GM23338 (cell line): ENCODE data around the gene RPS6KC1. TPM values are rescaled to one million over a fixed set of nuclear protein-coding genes. Genes with fewer than 3 reads are reported as not detected.

Source experiments
- ATAC-seq: fragments of 200-7000 bp; cut with Tn5 transposase; 3 replicates; pipeline ENCODE4 v1.9.1; 2020
- DNase-seq: peaks from one replicate; pipeline ENCODE4 v3.0.0-alpha.2; 2015; ENCODE audit warnings: low spot score
- H2AFZ ChIP-seq: fragments of 200-600 bp; sonication (generic); 2 replicates; pipeline ENCODE4 v1.8.0; 2016; ENCODE audit warnings: antibody characterized with exemption, mild to moderate bottlenecking, moderate library complexity
- H3F3A ChIP-seq: fragments of 200-600 bp; sonication (generic); replicated peaks from 2 replicates; pipeline ENCODE4 v1.8.0; 2017; ENCODE audit warnings: antibody characterized with exemption, mixed run types, low read depth
- H3K27ac ChIP-seq: fragments of 200-600 bp; sonication (generic); 2 replicates; pipeline ENCODE4 v1.6.1; 2016; ENCODE audit warnings: low read depth
- H3K27me3 ChIP-seq: fragments of 200-600 bp; sonication (generic); 2 replicates; pipeline ENCODE4 v1.8.0; 2016; ENCODE audit warnings: mild to moderate bottlenecking, mixed run types, moderate library complexity; ENCODE audit not compliant: insufficient read depth
- H3K36me3 ChIP-seq: fragments of 200-600 bp; sonication (generic); 2 replicates; pipeline ENCODE4 v1.8.0; 2016; ENCODE audit warnings: mild to moderate bottlenecking; ENCODE audit not compliant: insufficient read depth
- H3K4me1 ChIP-seq: fragments of 200-600 bp; sonication (generic); 2 replicates; pipeline ENCODE4 v1.8.0; 2016; ENCODE audit warnings: mild to moderate bottlenecking, moderate library complexity; ENCODE audit not compliant: insufficient read depth
- H3K4me2 ChIP-seq: fragments of 200-600 bp; sonication (generic); 2 replicates; pipeline ENCODE4 v1.7.1; 2017; ENCODE audit warnings: mixed run types
- H3K4me3 ChIP-seq: fragments of 200-600 bp; sonication (generic); 2 replicates; pipeline ENCODE4 v1.6.1; 2016; ENCODE audit warnings: mixed run types
- H3K79me2 ChIP-seq: fragments of 200-600 bp; sonication (generic); replicated peaks from 2 replicates; pipeline ENCODE4 v1.8.0; 2017; ENCODE audit warnings: mild to moderate bottlenecking; ENCODE audit not compliant: insufficient read depth
- H3K9me2 ChIP-seq: fragments of 200-600 bp; sonication (generic); 2 replicates; pipeline ENCODE4 v1.8.0; 2017; ENCODE audit not compliant: insufficient read depth
- H4K20me1 ChIP-seq: fragments of 200-600 bp; sonication (generic); replicated peaks from 2 replicates; pipeline ENCODE4 v1.8.0; 2017; ENCODE audit warnings: mild to moderate bottlenecking; ENCODE audit not compliant: insufficient read depth
- H3K27ac Mint-ChIP-seq: 2 replicates; pipeline ENCODE4 v1.8.0; 2020; ENCODE audit warnings: inconsistent platforms, mild to moderate bottlenecking, moderate library complexity, mixed read lengths
- H3K27me3 Mint-ChIP-seq: 3 replicates; pipeline ENCODE4 v1.8.0; 2022; ENCODE audit warnings: low read depth, mild to moderate bottlenecking, moderate library complexity, mixed read lengths, inconsistent platforms; ENCODE audit not compliant: insufficient read depth, poor library complexity
- H3K36me3 Mint-ChIP-seq: 3 replicates; pipeline ENCODE4 v1.8.0; 2021; ENCODE audit warnings: low read depth, mild to moderate bottlenecking, inconsistent platforms, moderate library complexity, mixed read lengths
- H3K4me1 Mint-ChIP-seq: 3 replicates; pipeline ENCODE4 v1.8.0; 2020; ENCODE audit warnings: mild to moderate bottlenecking, inconsistent platforms, mixed read lengths
- H3K4me3 Mint-ChIP-seq: 3 replicates; pipeline ENCODE4 v1.8.0; 2021; ENCODE audit warnings: moderate library complexity, mild to moderate bottlenecking, inconsistent platforms, mixed read lengths
- H3K9me3 Mint-ChIP-seq: 3 replicates; pipeline ENCODE4 v1.8.0; 2020; ENCODE audit warnings: moderate library complexity, mild to moderate bottlenecking, inconsistent platforms, mixed read lengths
- CREB1 ChIP-seq: fragments of 250-450 bp; sonication (Bioruptor Pico); IDR thresholded peaks from 2 replicates; pipeline ENCODE4 v1.5.0; 2020; ENCODE audit warnings: low read depth, mild to moderate bottlenecking, moderate library complexity
- EZH2 ChIP-seq: fragments of 200-600 bp; sonication (generic); IDR thresholded peaks from one replicate; pipeline ENCODE4 v1.8.0; 2017; ENCODE audit warnings: antibody characterized with exemption, mild to moderate bottlenecking, low read depth; ENCODE audit not compliant: unreplicated experiment
- EZH2phosphoT487 ChIP-seq: fragments of 200-600 bp; sonication (generic); IDR thresholded peaks from one replicate; pipeline ENCODE4 v1.8.1; 2018; ENCODE audit warnings: antibody characterized with exemption; ENCODE audit not compliant: unreplicated experiment
- JUNB ChIP-seq: IDR thresholded peaks from one replicate; pipeline ENCODE4 v1.6.1; 2016; ENCODE audit warnings: antibody characterized with exemption; ENCODE audit not compliant: unreplicated experiment
- NANOG ChIP-seq: IDR thresholded peaks from 2 replicates; pipeline ENCODE4 v1.6.1; 2016; ENCODE audit warnings: antibody characterized with exemption, borderline replicate concordance
- POLR2AphosphoS5 ChIP-seq: IDR thresholded peaks from 2 replicates; pipeline ENCODE4 v1.6.1; 2016; ENCODE audit warnings: antibody characterized with exemption, low read depth
- STAT1 ChIP-seq: IDR thresholded peaks from one replicate; pipeline ENCODE4 v1.6.1; 2016; ENCODE audit warnings: antibody characterized with exemption; ENCODE audit not compliant: unreplicated experiment
- ZNF114 ChIP-seq: fragments of 250-450 bp; sonication (Bioruptor Pico); IDR thresholded peaks from 2 replicates; pipeline ENCODE4 v1.5.0; 2020; ENCODE audit warnings: mild to moderate bottlenecking, moderate library complexity
- ZNF331 ChIP-seq: fragments of 250-450 bp; sonication (Bioruptor Pico); IDR thresholded peaks from 2 replicates; pipeline ENCODE4 v1.5.0; 2020; ENCODE audit warnings: low read depth, mild to moderate bottlenecking, moderate library complexity
- polyA plus RNA-seq: library from polyadenylated mRNA; unstranded; fragments of >200 nt; fragmentation: Nextera tagmentation; extraction: Ambion mirVana; gene quantifications from 2 replicates; pipeline ENCODE4 v1.2.1, GENCODE V29; 2016
- total RNA-seq: library from RNA; depleted of rRNA; stranded (reverse); fragments of >200 nt; shearing (Covaris generic); gene quantifications from 2 replicates; pipeline ENCODE4 v1.2.3, GENCODE V29; 2014
- TF ChIP-seq, protein P1 (sequence below), 2 experiments: fragments of 200-600 bp in 1 of 2; sonication (generic) in 1 of 2; conservative IDR thresholded peaks; 2 replicates each; pipeline versions ENCODE4 v1.5.1 to v1.6.1; 2016 to 2017; ENCODE audit warnings: antibody characterized with exemption in 2 of 2, low read depth in 2 of 2, mild to moderate bottlenecking in 2 of 2, moderate library complexity in 1 of 2
- TF ChIP-seq, protein P2 (sequence below): IDR thresholded peaks from one replicate; pipeline ENCODE4 v1.6.1; 2018; ENCODE audit warnings: antibody characterized with exemption; ENCODE audit not compliant: unreplicated experiment
- TF ChIP-seq, protein P3 (sequence below): IDR thresholded peaks from 2 replicates; pipeline ENCODE4 v1.6.1; 2016; ENCODE audit warnings: antibody characterized with exemption
- TF ChIP-seq, protein P4 (sequence below): fragments of 250-450 bp; sonication (Bioruptor Pico); IDR thresholded peaks from 2 replicates; pipeline ENCODE4 v1.5.0; 2020; ENCODE audit warnings: mild to moderate bottlenecking, moderate library complexity

The RPS6KC1 gene
- total and polyA plus RNA-seq, 2 experiments from 2014 or later: 7.9 to 24.9 TPM

DNA sequence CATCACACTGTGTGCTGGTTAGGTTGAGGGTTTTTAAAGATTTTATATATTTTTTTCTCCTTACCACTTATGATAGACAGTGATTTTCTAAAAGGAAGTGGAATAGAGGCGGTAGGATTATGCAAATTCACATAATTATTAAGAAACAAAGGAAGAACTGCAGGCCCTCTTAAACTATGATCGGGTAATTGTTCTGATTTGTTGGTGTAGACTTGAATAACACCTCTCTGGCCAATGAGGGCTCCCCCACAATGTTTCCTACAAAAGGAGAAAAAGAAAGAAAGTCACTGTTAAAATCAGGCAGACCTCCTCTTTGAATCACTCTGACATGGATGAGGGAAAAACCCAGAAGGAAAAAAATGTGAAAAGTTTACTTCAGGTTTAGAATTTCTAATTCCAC lies 241.6 kb downstream of the RPS6KC1 start:
- H4K20me1 ChIP-seq: no peaks in the 10 kb centered on the region
- H3K79me2 ChIP-seq: no peaks in the 10 kb centered on the region
- H3K9me3 Mint-ChIP-seq: no peaks in the 10 kb centered on the region
- H3K4me3 ChIP-seq: no peak overlapping the region
- H3K4me1 ChIP-seq: peaks cover 10% of the 10 kb centered on the region
- TF ChIP-seq EZH2 (no peak), ZNF331 (CRISPR knock-in tag) (no peak), ZNF114 (CRISPR knock-in tag) (no peak), NANOG (no peak), CREB1 (CRISPR knock-in tag) (no peak), STAT1 (no peak), POLR2AphosphoS5 (no peak), JUNB (no peak), EZH2phosphoT487 (no peak)
- TF ChIP-seq, protein P1, sequence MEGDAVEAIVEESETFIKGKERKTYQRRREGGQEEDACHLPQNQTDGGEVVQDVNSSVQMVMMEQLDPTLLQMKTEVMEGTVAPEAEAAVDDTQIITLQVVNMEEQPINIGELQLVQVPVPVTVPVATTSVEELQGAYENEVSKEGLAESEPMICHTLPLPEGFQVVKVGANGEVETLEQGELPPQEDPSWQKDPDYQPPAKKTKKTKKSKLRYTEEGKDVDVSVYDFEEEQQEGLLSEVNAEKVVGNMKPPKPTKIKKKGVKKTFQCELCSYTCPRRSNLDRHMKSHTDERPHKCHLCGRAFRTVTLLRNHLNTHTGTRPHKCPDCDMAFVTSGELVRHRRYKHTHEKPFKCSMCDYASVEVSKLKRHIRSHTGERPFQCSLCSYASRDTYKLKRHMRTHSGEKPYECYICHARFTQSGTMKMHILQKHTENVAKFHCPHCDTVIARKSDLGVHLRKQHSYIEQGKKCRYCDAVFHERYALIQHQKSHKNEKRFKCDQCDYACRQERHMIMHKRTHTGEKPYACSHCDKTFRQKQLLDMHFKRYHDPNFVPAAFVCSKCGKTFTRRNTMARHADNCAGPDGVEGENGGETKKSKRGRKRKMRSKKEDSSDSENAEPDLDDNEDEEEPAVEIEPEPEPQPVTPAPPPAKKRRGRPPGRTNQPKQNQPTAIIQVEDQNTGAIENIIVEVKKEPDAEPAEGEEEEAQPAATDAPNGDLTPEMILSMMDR (conservative IDR thresholded peaks at IDR 0.05; ENCODE audit: low read depth in 2 of 2): no peak
- TF ChIP-seq, protein P2, sequence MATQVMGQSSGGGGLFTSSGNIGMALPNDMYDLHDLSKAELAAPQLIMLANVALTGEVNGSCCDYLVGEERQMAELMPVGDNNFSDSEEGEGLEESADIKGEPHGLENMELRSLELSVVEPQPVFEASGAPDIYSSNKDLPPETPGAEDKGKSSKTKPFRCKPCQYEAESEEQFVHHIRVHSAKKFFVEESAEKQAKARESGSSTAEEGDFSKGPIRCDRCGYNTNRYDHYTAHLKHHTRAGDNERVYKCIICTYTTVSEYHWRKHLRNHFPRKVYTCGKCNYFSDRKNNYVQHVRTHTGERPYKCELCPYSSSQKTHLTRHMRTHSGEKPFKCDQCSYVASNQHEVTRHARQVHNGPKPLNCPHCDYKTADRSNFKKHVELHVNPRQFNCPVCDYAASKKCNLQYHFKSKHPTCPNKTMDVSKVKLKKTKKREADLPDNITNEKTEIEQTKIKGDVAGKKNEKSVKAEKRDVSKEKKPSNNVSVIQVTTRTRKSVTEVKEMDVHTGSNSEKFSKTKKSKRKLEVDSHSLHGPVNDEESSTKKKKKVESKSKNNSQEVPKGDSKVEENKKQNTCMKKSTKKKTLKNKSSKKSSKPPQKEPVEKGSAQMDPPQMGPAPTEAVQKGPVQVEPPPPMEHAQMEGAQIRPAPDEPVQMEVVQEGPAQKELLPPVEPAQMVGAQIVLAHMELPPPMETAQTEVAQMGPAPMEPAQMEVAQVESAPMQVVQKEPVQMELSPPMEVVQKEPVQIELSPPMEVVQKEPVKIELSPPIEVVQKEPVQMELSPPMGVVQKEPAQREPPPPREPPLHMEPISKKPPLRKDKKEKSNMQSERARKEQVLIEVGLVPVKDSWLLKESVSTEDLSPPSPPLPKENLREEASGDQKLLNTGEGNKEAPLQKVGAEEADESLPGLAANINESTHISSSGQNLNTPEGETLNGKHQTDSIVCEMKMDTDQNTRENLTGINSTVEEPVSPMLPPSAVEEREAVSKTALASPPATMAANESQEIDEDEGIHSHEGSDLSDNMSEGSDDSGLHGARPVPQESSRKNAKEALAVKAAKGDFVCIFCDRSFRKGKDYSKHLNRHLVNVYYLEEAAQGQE: no peak
- TF ChIP-seq, protein P3, sequence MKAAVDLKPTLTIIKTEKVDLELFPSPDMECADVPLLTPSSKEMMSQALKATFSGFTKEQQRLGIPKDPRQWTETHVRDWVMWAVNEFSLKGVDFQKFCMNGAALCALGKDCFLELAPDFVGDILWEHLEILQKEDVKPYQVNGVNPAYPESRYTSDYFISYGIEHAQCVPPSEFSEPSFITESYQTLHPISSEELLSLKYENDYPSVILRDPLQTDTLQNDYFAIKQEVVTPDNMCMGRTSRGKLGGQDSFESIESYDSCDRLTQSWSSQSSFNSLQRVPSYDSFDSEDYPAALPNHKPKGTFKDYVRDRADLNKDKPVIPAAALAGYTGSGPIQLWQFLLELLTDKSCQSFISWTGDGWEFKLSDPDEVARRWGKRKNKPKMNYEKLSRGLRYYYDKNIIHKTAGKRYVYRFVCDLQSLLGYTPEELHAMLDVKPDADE: no peak
- TF ChIP-seq, protein P4, sequence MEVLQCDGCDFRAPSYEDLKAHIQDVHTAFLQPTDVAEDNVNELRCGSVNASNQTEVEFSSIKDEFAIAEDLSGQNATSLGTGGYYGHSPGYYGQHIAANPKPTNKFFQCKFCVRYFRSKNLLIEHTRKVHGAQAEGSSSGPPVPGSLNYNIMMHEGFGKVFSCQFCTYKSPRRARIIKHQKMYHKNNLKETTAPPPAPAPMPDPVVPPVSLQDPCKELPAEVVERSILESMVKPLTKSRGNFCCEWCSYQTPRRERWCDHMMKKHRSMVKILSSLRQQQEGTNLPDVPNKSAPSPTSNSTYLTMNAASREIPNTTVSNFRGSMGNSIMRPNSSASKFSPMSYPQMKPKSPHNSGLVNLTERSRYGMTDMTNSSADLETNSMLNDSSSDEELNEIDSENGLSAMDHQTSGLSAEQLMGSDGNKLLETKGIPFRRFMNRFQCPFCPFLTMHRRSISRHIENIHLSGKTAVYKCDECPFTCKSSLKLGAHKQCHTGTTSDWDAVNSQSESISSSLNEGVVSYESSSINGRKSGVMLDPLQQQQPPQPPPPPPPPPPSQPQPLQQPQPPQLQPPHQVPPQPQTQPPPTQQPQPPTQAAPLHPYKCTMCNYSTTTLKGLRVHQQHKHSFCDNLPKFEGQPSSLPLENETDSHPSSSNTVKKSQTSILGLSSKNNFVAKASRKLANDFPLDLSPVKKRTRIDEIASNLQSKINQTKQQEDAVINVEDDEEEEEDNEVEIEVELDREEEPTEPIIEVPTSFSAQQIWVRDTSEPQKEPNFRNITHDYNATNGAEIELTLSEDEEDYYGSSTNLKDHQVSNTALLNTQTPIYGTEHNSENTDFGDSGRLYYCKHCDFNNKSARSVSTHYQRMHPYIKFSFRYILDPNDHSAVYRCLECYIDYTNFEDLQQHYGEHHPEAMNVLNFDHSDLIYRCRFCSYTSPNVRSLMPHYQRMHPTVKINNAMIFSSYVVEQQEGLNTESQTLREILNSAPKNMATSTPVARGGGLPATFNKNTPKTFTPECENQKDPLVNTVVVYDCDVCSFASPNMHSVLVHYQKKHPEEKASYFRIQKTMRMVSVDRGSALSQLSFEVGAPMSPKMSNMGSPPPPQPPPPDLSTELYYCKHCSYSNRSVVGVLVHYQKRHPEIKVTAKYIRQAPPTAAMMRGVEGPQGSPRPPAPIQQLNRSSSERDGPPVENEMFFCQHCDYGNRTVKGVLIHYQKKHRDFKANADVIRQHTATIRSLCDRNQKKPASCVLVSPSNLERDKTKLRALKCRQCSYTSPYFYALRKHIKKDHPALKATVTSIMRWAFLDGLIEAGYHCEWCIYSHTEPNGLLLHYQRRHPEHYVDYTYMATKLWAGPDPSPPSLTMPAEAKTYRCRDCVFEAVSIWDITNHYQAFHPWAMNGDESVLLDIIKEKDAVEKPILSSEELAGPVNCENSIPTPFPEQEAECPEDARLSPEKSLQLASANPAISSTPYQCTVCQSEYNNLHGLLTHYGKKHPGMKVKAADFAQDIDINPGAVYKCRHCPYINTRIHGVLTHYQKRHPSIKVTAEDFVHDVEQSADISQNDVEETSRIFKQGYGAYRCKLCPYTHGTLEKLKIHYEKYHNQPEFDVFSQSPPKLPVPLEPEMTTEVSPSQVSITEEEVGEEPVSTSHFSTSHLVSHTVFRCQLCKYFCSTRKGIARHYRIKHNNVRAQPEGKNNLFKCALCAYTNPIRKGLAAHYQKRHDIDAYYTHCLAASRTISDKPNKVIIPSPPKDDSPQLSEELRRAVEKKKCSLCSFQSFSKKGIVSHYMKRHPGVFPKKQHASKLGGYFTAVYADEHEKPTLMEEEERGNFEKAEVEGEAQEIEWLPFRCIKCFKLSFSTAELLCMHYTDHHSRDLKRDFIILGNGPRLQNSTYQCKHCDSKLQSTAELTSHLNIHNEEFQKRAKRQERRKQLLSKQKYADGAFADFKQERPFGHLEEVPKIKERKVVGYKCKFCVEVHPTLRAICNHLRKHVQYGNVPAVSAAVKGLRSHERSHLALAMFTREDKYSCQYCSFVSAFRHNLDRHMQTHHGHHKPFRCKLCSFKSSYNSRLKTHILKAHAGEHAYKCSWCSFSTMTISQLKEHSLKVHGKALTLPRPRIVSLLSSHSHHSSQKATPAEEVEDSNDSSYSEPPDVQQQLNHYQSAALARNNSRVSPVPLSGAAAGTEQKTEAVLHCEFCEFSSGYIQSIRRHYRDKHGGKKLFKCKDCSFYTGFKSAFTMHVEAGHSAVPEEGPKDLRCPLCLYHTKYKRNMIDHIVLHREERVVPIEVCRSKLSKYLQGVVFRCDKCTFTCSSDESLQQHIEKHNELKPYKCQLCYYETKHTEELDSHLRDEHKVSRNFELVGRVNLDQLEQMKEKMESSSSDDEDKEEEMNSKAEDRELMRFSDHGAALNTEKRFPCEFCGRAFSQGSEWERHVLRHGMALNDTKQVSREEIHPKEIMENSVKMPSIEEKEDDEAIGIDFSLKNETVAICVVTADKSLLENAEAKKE (CRISPR knock-in tag): no peak
- DNase-seq: no peak
- H3K27me3 ChIP-seq: no peaks in the 10 kb centered on the region
- H3K27ac ChIP-seq: no peak overlapping the region
- peak; percentile 58 for ATAC-seq
- H3K4me1 Mint-ChIP-seq: peaks cover 19% of the 10 kb centered on the region
- 0 out of 2 replicates have a peak overlapping the region, but pooled peaks have one; percentile 28 for H3K4me2 ChIP-seq
- H3K27ac Mint-ChIP-seq: no peak overlapping the region
- no peaks in the 10 kb centered on the region for H3F3A ChIP-seq
- H3K36me3 Mint-ChIP-seq: no peaks in the 10 kb centered on the region; the same call in 2 of the 3 replicates
- no peaks in the 10 kb centered on the region for H3K36me3 ChIP-seq
- H2AFZ ChIP-seq: 0 out of 2 replicates have a peak overlapping the region, but pooled peaks have one; percentile 57
- peaks cover 8% of the 10 kb centered on the region for H3K9me2 ChIP-seq
- H3K27me3 Mint-ChIP-seq: no peaks in the 10 kb centered on the region
- no peak overlapping the region for H3K4me3 Mint-ChIP-seq
